Smooth muscle cell (in vitro differentiated cells): ENCODE measurements around the gene LCN6. TPM values are rescaled to one million over a fixed set of nuclear protein-coding genes. Genes with fewer than 3 reads are reported as not detected.

Source experiments
- DNase-seq: peaks from one replicate; lab custom pipeline; 2025; ENCODE audit not compliant: unreplicated experiment; lab: John Stamatoyannopoulos, UW
- H2AFZ ChIP-seq: fragments of 200-600 bp; sonication (generic); 2 replicates; pipeline ENCODE4 v1.6.0; 2016; ENCODE audit warnings: antibody characterized with exemption, low read depth, mild to moderate bottlenecking
- H3F3A ChIP-seq: fragments of 200-600 bp; sonication (generic); 2 replicates; pipeline ENCODE4 v1.6.0; 2017; ENCODE audit warnings: antibody characterized with exemption, low read depth
- H3K27ac ChIP-seq: fragments of 200-600 bp; sonication (generic); 2 replicates; pipeline ENCODE4 v1.5.1; 2016; ENCODE audit warnings: low read depth, mild to moderate bottlenecking
- H3K27me3 ChIP-seq: fragments of 200-600 bp; sonication (generic); 2 replicates; pipeline ENCODE4 v1.6.1; 2016; ENCODE audit warnings: low read depth, mild to moderate bottlenecking
- H3K36me3 ChIP-seq: fragments of 200-600 bp; sonication (generic); 2 replicates; pipeline ENCODE4 v1.5.1; 2016; ENCODE audit warnings: low read depth
- H3K4me1 ChIP-seq: fragments of 200-600 bp; sonication (generic); 2 replicates; pipeline ENCODE4 v1.5.1; 2016; ENCODE audit warnings: low read depth
- H3K4me2 ChIP-seq: fragments of 200-600 bp; sonication (generic); 2 replicates; pipeline ENCODE4 v1.6.0; 2016; ENCODE audit warnings: mild to moderate bottlenecking
- H3K4me3 ChIP-seq: fragments of 200-600 bp; sonication (generic); 2 replicates; pipeline ENCODE4 v1.5.1; 2016; ENCODE audit warnings: mild to moderate bottlenecking
- H3K79me2 ChIP-seq: fragments of 200-600 bp; sonication (generic); 2 replicates; pipeline ENCODE4 v1.6.0; 2016; ENCODE audit warnings: low read depth, mild to moderate bottlenecking
- H3K9ac ChIP-seq: fragments of 200-600 bp; sonication (generic); 2 replicates; pipeline ENCODE4 v1.6.0; 2016; ENCODE audit warnings: low read depth
- H3K9me3 ChIP-seq: fragments of 200-600 bp; sonication (generic); replicated peaks from 2 replicates; pipeline ENCODE4 v1.5.1; 2016; ENCODE audit warnings: low read depth
- H4K20me1 ChIP-seq: fragments of 200-600 bp; sonication (generic); 2 replicates; pipeline ENCODE4 v1.6.0; 2016; ENCODE audit warnings: low read depth
- CTCF ChIP-seq: fragments of 200-600 bp; sonication (generic); IDR thresholded peaks from 2 replicates; pipeline ENCODE4 v1.5.1; 2017; ENCODE audit warnings: borderline replicate concordance, mild to moderate bottlenecking, antibody characterized with exemption; ENCODE audit not compliant: insufficient read depth, poor library complexity, severe bottlenecking
- WGBS: methylation state at CpG from one replicate; pipeline ENCODE4 v1.1.7; 2016; ENCODE audit warnings: low lambda C conversion rate; 5-methylcytosine and 5-hydroxymethylcytosine counted together
- polyA plus RNA-seq: library from polyadenylated mRNA; unstranded; fragments of >200 nt; fragmentation: Nextera tagmentation; extraction: Ambion mirVana; gene quantifications from 2 replicates; pipeline ENCODE4 v1.2.1, GENCODE V29; 2016
- total RNA-seq: library from RNA; depleted of rRNA; stranded (reverse); fragments of >200 nt; gene quantifications from 2 replicates; pipeline ENCODE4 v1.2.3, GENCODE V29; 2014

The LCN6 gene
- total and polyA plus RNA-seq, 2 experiments from 2014 or later, result not detected

- Histone ChIP-seq H3K9ac (no peak overlapping the region), H3K27ac (no peak overlapping the region), H3K4me1 (no peaks in the 10 kb centered on the region), H3K27me3 (no peaks in the 10 kb centered on the region), H3F3A (no peaks in the 10 kb centered on the region), H3K36me3 (no peaks in the 10 kb centered on the region), H4K20me1 (no peaks in the 10 kb centered on the region), H2AFZ (no peak overlapping the region), H3K4me3 (no peak overlapping the region), H3K79me2 (no peaks in the 10 kb centered on the region), H3K9me3 (no peaks in the 10 kb centered on the region), H3K4me2 (no peak overlapping the region)
- DNase-seq, result no peak
- no peak for TF ChIP-seq CTCF
- 93% methylated on average over 9 of the region's 9 CpGs for WGBS
Measured at GRCh38 chr9:136696502-136696901, 51.8 kb downstream of the LCN6 start.

GRCh38 chr9:136695955-136696354, 52.4 kb downstream of the LCN6 start:
- WGBS, result 94% methylated on average over 23 of the region's 23 CpGs
- no peak overlapping the region for H3K27ac ChIP-seq
- DNase-seq, result no peak
- H3K9me3 ChIP-seq, result no peaks in the 10 kb centered on the region
- H4K20me1 ChIP-seq, result no peaks in the 10 kb centered on the region
- no peaks in the 10 kb centered on the region for H3K27me3 ChIP-seq
- no peaks in the 10 kb centered on the region for H3K4me1 ChIP-seq
- H3K9ac ChIP-seq, result no peak overlapping the region
- no peak for TF ChIP-seq CTCF
- no peak overlapping the region for H3K4me3 ChIP-seq
- no peak overlapping the region for H3K4me2 ChIP-seq
- H3K79me2 ChIP-seq, result no peaks in the 10 kb centered on the region
- no peak overlapping the region for H2AFZ ChIP-seq
- H3K36me3 ChIP-seq, result no peaks in the 10 kb centered on the region
- no peaks in the 10 kb centered on the region for H3F3A ChIP-seq

- no peak for DNase-seq
- Histone ChIP-seq H3K4me2 (no peak overlapping the region), H3K27me3 (no peaks in the 10 kb centered on the region), H3K36me3 (no peaks in the 10 kb centered on the region), H3K4me1 (no peaks in the 10 kb centered on the region), H3K79me2 (no peaks in the 10 kb centered on the region), H3K9me3 (no peaks in the 10 kb centered on the region), H3K27ac (no peak overlapping the region), H3F3A (no peaks in the 10 kb centered on the region), H2AFZ (no peak overlapping the region), H3K4me3 (no peak overlapping the region), H3K9ac (no peak overlapping the region), H4K20me1 (no peaks in the 10 kb centered on the region)
- WGBS, result 91% methylated on average over 10 of the region's 10 CpGs
- no peak for TF ChIP-seq CTCF
Measured at GRCh38 chr9:136695435-136695895, 52.9 kb downstream of the LCN6 start.

- H3K79me2 ChIP-seq, result no peaks in the 10 kb centered on the region
- H3K36me3 ChIP-seq, result no peaks in the 10 kb centered on the region
- no peak overlapping the region for H3K27ac ChIP-seq
- H3K9me3 ChIP-seq, result no peaks in the 10 kb centered on the region
- no peak overlapping the region for H3K4me3 ChIP-seq
- H3K4me1 ChIP-seq, result no peaks in the 10 kb centered on the region
- 92% methylated on average over 11 of the region's 11 CpGs for WGBS
- no peak for TF ChIP-seq CTCF
- no peak overlapping the region for H3K9ac ChIP-seq
- no peaks in the 10 kb centered on the region for H4K20me1 ChIP-seq
- no peaks in the 10 kb centered on the region for H3F3A ChIP-seq
- no peak for DNase-seq
- no peak overlapping the region for H3K4me2 ChIP-seq
- no peaks in the 10 kb centered on the region for H3K27me3 ChIP-seq
- no peak overlapping the region for H2AFZ ChIP-seq
Measured at GRCh38 chr9:136694872-136695247, 53.5 kb downstream of the LCN6 start.
